IPS-NIHi7 (cell line): Measurements from ENCODE around the gene TMEM203.

Experiments
- DNase-seq: peaks from one replicate; pipeline ENCODE4 v3.0.0; 2012; ENCODE audit warnings: mixed read lengths; ENCODE audit errors: extremely low spot score

The TMEM203 gene

DNA sequence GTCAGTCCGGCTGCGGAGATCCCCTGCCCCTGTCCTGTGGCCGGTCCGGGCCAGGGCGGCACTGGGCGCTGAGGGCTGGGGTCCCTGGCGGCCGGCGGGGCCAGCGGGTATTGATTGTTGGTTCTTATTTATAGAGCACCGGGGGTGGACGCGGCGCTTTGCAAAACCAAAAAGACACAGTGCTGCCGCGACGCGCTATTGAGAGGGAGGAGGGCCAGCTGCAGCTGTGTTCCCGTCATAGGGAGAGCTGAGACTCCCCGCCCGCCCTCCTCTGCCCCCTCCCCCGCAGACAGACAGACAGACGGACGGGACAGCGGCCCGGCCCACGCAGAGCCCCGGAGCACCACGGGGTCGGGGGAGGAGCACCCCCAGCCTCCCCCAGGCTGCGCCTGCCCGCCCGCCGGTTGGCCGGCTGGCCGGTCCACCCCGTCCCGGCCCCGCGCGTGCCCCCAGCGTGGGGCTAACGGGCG lies 38.1 kb downstream of the TMEM203 start:
- no peak for DNase-seq

DNA sequence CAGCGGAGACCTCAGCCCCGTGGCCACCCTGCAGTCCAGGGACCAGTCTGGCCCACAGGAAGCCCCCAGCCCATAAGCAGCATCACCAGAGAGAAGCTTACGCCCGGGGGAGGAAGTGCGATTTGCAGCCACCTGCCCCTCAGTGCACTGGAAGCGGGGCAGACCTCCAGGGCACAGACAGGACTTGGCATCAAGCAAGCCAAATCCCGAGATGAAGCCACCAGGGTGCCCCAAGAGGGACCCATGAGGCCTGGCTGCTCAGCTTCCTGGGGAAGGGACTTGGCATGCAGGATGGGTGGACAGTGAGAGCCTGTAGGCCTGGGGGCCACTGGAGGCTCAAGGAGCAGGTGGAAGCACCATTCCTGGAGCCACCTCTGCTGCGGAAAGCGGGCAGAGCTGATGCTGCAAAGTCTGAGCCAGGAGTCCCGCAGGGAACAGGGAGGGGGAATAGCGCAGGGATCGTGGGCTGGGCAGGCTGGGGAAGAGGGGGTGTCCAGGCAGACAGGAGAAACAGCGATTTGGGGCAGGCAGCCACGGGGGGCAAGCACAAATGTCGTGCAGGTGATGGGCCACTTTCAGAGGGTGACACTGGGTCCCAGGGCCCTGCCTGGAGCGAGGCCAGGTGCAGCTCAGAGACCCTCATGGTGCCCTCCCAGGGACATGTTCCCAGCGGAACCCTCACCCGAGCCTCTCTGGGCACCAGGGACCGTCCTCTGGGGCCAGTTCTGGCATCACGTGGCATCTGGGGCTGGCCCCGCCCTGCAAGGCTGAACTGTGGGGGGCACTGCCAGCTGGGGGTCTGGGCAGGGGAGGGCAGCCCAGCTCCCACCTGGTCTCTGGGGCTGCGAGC lies 38.8 kb downstream of the TMEM203 start:
- DNase-seq: no peak

DNA sequence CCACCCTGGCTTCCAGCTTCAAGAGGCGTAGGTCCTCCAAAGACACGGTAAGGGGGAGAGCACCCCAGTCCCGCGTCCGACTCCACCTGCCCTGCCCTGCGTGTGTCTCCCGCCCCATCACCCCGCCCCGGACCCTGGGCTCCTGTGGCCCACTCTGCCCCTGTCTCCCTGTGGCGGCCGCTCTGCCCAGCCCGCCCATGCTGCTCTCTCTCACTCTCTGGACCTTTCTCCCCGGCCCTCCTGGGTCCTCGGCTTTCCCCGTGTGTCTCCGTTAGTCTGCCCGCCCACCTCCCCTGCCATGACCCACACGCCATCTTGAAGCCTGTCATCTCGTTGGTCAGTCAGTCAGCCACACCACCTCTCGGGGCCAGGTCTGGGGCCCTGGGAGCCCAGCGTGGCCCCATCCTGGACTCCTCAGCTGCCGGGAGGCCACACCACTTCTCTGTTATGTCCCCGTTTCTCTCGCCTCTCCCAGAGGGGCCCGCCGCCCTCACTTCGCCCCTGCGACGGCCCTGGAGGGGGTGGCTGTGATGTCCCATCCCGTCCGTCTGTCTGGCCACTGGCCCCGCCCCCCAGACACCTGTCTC lies 40.1 kb downstream of the TMEM203 start:
- DNase-seq: no peak

DNA sequence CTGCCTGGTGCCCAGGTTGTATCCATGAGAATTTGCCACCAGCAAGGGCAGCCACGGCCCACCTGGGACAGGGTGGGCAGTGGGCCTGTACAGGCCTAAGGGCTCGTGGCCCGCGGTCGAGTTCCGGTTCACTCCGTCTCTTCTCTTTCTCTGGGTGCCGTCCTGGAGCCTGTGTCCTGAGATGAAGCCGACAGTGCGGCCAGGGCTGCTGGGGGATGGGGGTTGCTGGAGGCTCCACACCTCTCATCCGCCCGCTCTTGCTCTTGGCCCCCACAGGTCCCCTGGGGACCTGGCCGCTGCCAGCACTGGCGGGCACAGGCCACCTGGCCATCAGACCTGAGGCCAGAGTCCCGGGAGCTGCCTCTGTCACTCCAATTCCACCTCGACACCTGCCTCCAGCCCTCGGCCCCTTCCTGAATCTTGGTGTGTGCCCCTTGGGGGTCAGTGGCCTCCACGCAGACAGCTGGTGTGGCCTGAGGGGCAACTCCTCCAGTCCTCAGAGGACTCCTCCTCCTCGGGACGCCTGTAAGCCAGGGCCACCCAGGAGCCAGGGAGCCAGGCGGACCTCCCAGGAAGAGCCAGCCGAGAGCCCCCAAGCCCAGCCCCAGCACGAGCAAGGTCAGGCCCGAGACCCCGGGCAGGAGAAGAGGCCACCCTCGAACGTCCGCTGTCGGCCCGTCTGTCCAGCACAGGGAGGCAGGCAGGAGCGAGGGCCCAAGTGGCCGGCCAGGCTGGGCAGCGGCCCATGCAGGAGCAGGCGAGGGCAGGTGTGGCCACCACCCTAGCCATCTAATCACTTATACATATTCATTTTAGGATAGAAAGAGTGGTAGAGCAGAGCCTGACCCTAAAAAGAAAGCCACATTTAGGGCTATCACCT lies 40.8 kb downstream of the TMEM203 start:
- DNase-seq: no peak

DNA sequence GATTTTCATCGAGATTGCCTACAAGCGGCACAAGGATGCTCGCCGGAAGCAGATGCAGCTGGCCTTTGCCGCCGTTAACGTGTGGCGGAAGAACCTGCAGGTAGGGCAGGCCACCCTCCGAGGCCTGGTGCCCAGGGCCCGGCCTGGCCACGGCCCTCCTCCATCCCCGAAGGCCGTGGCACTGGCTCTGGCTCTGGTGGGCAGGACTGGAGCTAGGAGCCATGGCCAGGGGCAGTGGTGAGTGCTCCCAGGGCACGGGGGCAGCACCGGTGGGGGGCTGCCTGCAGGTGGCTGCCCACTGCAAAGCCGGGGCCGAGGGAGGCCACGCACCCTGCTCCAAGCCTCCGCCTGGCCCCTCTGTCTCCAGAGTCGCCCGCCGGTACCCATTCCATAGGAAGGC lies 41.6 kb downstream of the TMEM203 start:
- DNase-seq: no peak

DNA sequence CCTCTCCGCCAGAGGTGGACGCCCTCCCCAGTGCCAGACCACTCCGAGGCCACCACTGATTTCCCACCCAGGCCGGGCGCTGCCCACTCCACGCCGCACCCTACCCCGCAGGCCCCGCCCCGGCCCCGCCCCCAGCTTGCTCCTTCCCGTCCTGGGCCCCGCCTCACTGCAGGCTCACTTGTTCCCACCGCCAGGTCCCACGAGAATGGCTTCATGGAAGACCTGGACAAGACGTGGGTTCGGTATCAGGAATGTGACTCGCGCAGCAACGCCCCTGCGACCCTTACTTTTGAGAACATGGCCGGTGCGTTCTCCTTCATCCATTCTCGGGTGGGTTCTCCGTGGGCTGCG lies 42.1 kb downstream of the TMEM203 start:
- DNase-seq: peak; percentile 44

DNA sequence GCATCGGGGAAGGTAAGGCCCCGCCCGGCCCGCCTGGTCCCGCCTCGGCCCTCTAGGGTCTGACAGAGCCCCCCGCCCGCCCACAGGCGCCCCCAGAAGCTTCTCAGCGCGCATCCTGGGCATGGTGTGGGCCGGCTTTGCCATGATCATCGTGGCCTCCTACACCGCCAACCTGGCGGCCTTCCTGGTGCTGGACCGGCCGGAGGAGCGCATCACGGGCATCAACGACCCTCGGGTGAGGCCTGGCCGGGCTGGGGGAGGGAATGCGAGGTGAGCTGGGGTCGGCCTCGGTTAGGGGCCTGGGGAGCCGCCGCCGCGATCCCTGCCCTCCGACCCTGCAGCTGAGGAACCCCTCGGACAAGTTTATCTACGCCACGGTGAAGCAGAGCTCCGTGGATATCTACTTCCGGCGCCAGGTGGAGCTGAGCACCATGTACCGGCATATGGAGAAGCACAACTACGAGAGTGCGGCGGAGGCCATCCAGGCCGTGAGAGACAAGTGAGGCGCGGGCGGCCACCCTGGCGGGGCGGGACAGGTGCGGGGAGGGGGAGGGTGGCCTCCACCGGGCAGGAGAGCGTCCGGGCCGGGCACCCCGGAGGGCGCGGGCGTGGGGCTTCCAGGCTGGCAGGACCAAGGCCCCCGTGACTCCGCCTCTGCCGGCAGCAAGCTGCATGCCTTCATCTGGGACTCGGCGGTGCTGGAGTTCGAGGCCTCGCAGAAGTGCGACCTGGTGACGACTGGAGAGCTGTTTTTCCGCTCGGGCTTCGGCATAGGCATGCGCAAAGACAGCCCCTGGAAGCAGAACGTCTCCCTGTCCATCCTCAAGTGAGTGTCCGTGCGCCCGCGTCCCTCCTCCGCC lies 42.7 kb downstream of the TMEM203 start:
- DNase-seq: peak; percentile 59

DNA sequence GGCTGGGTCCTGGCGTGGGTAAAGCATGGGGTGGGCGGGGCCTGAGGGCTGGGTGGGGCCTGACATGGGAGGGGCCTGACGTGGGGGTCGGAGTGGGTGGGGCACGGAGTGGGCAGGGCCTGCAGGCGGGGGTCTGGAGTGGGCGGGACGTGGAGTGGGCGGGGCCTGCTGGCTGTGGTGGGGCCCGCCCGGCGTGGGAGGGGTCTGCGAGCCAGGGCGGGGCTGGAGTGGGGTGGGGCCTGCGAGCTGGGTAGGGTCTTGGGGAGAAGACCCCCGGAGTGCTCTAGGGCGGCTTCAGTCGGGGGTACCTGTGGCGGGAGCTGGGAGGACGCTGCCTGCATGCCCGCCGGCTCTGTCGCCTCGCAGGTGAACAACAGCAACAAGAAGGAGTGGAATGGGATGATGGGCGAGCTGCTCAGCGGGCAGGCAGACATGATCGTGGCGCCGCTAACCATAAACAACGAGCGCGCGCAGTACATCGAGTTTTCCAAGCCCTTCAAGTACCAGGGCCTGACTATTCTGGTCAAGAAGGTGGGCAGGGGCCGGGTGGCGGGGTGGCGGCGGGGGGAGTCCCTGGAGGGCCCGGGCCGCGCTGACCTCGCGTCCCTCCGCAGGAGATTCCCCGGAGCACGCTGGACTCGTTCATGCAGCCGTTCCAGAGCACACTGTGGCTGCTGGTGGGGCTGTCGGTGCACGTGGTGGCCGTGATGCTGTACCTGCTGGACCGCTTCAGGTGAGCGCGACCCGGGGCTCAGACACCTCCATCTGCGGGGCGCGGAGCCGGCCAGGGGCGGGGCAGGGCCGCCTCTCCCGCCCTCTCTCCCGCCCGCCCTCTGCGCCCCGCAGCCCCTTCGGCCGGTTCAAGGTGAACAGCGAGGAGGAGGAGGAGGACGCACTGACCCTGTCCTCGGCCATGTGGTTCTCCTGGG lies 43.6 kb downstream of the TMEM203 start:
- peak; percentile 80 for DNase-seq

DNA sequence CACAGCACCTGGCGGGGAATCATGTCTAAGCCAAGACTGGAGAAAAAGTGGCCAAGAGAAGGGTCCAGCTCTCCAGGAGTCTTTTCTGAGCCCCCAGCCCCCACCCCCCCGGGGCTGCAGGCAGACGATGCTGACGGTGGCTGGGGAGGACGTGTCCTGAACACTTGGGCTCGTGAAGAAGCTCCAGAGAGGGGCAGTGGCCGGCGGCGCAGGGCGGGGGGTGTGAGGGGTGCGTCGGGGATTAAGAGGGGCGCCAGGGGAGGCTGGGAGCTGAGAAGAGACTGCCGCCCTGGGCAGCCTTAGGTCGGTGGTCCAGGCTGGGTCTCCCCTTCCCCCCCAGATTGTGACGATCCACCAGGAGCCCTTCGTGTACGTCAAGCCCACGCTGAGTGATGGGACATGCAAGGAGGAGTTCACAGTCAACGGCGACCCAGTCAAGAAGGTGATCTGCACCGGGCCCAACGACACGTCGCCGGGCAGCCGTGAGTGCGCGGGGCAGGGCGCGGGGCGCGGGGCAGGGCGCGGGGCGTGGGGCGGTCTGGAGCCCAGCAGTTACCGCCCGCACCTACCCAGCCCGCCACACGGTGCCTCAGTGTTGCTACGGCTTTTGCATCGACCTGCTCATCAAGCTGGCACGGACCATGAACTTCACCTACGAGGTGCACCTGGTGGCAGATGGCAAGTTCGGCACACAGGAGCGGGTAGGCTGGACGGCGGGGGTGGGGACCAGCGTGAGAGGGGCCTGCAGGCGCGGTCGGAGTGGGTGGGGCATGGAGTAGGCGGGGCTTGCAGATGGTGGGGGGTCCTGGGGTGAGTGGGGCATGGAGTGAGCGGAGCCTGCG lies 44.5 kb downstream of the TMEM203 start:
- DNase-seq: no peak

DNA sequence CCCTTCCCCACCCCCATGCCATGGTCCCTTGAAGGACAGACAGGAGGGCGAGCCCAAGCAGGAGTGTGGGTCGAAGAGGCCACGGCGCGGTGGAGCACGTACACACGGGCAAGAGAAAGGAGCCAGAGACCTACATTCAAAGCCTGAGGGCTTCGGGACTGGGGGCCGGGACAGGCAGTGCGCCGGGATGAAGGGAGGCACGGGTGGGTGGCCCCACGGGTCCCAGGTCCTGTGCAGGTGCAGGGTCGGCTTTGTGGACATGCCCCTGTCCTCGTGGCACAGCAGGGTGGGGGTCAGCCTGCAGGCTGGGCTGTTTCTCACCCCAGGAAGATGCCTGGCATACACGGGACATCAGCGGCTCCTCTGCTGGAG lies 45.4 kb downstream of the TMEM203 start:
- DNase-seq: no peak

DNA sequence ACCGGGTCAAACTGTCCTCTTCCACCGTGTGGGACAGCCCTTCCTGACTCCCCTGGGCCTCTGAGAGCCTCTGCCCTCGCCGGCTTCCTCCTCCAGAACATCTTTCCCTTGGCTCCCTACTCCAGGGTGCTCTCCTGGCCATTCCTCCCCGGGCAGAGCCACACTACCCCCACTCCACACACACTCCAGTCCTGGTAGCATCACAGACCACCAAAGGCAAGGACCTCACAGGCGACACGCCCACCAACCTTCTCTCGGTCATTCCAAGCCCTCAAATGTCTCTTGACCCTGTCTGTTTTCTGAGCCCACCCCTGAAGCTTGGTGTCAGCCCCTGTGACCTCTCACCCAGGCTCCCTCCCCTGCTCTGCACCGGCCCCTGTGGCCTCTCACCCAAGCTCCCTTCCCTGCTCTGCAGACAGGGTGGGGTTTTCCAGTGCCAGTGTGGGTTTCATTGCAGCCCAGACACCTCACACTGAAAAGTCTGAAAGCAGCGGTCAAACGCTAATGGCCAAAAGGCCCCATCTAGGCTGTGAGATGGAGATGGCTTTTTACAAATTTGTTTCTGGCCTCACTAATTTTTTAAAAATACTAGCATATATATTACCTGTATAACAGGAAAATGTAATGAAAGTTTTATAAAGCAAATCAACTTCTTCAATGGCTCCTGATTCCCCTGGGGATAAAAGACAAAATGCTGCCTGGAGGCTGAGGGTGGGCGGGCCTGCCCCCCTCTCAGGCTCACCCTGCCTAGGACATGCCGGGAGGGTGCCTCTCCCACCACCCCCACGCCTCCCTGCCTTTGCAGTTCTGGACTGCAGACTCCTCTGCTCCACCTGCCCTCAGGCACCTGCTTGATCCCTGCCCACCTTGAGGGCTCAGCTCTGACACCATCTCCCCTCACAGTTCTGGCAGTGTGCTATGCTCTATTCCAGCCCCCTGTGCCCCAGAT lies 46.1 kb downstream of the TMEM203 start:
- no peak for DNase-seq

DNA sequence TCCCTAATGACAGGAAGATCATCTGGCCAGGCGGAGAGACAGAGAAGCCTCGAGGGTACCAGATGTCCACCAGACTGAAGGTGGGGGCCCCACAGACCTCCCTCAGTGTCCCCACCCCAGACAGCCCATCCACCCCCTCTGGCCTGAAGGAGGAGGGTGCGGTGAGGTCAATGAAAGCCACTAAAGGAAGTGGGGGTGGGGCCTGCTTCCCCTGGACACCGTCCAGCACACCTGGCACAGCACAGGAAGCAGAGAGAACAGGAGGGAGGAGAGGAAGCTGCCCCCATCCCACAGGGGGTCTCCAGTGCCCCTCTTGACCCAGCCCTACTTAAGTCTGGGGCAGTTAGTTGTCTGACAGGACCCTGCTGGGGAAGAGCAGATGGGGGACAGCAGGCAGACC lies 46.8 kb downstream of the TMEM203 start:
- no peak for DNase-seq

DNA sequence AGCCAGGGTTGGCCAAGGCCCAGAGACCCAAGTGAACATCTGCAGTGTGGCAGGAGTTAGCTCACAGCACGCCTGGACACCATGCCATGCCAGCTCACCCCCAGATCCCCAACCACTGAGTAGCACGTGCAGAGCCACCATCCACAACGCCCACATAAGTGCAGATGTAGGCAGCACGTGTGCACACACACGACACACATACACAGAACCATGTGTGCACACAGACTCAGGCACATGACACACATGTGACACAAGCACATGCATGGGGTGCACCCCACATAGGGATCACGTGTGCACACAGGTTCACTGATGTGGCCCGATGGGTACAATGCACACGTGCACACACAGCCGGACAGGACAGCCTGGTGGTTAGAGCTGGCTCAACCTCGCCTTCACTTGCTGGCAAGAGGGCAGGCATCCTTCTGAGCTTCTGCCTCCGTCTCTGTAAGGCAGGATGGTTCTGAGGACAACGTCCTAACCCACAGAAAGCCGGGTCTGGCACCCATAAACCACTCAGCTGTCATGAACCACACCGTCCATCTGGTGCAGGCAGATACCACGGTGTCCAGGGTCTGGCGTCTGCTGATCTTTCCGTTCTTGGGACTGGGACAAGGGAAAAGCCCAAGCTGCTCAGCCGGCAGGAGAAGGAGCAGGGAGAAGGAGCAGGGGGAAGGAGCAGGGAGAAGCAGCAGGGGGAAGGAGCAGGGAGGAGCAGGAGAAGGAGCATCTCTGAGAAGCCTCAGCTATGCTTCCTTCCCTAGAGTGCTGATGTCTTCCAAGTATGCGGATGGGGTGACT lies 47.6 kb downstream of the TMEM203 start:
- no peak for DNase-seq

DNA sequence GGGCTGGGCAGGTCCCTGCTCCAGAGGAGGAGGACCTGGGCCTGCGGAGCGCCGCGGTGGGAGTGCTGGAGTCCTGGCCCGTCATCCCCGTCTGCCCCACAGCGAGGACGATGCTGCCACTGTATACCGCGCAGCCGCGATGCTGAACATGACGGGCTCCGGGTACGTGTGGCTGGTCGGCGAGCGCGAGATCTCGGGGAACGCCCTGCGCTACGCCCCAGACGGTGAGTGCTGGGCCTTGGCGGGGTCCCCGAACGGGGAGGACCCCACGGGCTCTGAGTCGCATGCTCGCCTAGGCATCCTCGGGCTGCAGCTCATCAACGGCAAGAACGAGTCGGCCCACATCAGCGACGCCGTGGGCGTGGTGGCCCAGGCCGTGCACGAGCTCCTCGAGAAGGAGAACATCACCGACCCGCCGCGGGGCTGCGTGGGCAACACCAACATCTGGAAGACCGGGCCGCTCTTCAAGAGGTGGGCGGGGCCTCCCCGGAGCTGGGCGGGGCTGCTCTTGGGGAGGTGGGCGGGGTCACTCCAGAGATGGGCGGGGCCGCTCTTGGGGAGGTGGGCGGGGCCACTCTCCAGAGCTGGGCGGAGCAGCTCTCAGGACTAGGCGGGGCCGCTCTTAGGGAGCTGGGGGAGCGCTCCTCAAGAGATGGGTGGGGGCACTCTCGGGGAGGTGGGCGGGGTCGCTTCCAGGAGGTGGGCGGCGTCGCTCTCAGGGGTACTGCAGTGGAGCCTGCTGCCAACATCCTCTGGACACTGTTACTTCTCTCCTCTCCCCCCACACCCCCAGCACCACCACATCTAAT lies 48.7 kb downstream of the TMEM203 start:
- peak; percentile 73 for DNase-seq
